DND-41 (cell line): ENCODE data around the gene HECTD2.

ENCODE experiments used
- EZH2 ChIP-seq: IDR thresholded peaks from 3 replicates; pipeline ENCODE4 v1.6.1; 2012; ENCODE audit warnings: borderline replicate concordance, low read depth, mild to moderate bottlenecking, moderate library complexity, low read length, inconsistent platforms; ENCODE audit not compliant: severe bottlenecking
- TF ChIP-seq, protein P1 (sequence below): IDR thresholded peaks from 2 replicates; pipeline ENCODE4 v1.5.1; 2012; ENCODE audit warnings: borderline replicate concordance, low read length, moderate library complexity, mild to moderate bottlenecking; ENCODE audit not compliant: poor library complexity, severe bottlenecking; ENCODE audit errors: extremely low read depth

DNA sequence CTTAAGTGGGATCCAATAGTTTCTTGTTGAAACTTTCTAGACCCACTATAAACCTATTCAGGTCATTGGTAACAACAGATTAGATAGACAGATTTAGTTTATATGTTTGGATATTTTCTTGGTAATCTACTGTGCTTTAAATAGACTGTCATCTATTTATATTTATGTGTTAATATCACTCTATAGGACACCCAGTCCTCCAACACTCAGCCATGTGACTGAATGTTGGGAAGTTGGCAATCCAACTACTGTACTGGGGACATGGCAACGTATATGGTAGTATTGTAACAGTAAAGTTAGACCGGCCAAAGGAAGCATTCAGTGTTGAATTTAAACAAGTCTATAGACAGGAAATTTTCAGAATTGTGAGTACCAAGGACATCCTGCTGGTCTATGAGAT is 42.6 kb upstream of the HECTD2 start:
- TF ChIP-seq, protein P1, sequence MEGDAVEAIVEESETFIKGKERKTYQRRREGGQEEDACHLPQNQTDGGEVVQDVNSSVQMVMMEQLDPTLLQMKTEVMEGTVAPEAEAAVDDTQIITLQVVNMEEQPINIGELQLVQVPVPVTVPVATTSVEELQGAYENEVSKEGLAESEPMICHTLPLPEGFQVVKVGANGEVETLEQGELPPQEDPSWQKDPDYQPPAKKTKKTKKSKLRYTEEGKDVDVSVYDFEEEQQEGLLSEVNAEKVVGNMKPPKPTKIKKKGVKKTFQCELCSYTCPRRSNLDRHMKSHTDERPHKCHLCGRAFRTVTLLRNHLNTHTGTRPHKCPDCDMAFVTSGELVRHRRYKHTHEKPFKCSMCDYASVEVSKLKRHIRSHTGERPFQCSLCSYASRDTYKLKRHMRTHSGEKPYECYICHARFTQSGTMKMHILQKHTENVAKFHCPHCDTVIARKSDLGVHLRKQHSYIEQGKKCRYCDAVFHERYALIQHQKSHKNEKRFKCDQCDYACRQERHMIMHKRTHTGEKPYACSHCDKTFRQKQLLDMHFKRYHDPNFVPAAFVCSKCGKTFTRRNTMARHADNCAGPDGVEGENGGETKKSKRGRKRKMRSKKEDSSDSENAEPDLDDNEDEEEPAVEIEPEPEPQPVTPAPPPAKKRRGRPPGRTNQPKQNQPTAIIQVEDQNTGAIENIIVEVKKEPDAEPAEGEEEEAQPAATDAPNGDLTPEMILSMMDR: no peak
- TF ChIP-seq EZH2: no peak
